Mesodermal cell (in vitro differentiated cells): ENCODE measurements around the gene RBM34.

Experiments
- H3K27ac ChIP-seq: 2 replicates; pipeline ENCODE4 v1.7.0; 2013; ENCODE audit warnings: mild to moderate bottlenecking, low read depth, low read length, moderate library complexity; ENCODE audit not compliant: severe bottlenecking
- H3K36me3 ChIP-seq: 2 replicates; pipeline ENCODE4 v1.7.1; 2013; ENCODE audit warnings: mild to moderate bottlenecking, low read length, moderate library complexity; ENCODE audit not compliant: control insufficient read depth, insufficient read depth
- H3K4me1 ChIP-seq: one replicate; pipeline ENCODE4 v1.7.1; 2013; ENCODE audit warnings: mild to moderate bottlenecking, low read length; ENCODE audit not compliant: insufficient read depth, control insufficient read depth, poor library complexity, severe bottlenecking
- H3K4me3 ChIP-seq: 2 replicates; pipeline ENCODE4 v1.7.0; 2013; ENCODE audit warnings: low read length, control low read depth, mild to moderate bottlenecking; ENCODE audit not compliant: insufficient read depth, poor library complexity, severe bottlenecking; ENCODE audit errors: extremely low read depth
- H3K9me3 ChIP-seq: 2 replicates; pipeline ENCODE4 v1.7.1; 2013; ENCODE audit warnings: mild to moderate bottlenecking, low read length, moderate library complexity; ENCODE audit not compliant: control insufficient read depth
- WGBS, 2 experiments: methylation state at CpG; one replicate each; pipeline ENCODE4 v1.1.5; 2013; ENCODE audit warnings: missing lambda C conversion rate in 2 of 2; ENCODE audit not compliant: insufficient coverage in 2 of 2; 5-methylcytosine and 5-hydroxymethylcytosine counted together

Gene RBM34

DNA sequence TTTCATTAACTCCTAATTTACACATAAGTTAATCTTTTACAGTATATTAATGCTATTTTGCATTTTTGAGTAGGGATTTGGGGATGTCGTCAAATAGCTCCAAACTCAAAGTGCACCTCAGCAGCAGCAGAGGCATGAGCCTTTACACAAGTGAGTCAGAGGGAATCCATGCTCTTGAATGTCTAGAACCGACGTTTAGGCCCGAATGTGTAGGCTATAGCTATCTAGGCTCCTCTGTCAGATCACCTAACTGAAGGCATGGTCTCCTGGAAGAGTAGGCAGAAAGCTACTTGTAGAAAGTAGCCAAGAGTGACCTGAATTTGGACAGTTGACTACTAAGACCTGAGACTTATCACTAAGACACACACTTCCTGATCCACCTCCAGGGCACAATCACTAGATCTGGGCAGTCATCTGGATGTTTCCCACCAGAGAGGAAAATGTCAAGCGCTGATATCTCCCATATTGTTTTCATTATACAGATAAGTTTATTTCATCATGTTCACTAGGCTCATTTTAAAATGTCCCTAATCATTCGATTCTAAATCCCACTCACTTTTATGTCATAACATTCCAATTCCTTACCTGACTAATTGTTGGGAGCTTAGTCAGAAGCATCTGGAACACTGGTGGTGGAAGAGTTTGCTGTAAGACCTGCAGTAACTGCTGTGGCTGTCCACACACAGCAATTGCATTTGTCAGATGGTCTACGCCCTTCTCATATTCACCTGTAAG lies 47.7 kb downstream of the RBM34 start:
- Histone ChIP-seq H3K4me1 (no peaks in the 10 kb centered on the region), H3K36me3 (peaks cover 89% of the 10 kb centered on the region), H3K27ac (no peak overlapping the region), H3K4me3 (no peak overlapping the region), H3K9me3 (no peaks in the 10 kb centered on the region)
- WGBS, 2 experiments = 94 to 100% methylated on average over 3 to 6 of the region's 7 CpGs

DNA sequence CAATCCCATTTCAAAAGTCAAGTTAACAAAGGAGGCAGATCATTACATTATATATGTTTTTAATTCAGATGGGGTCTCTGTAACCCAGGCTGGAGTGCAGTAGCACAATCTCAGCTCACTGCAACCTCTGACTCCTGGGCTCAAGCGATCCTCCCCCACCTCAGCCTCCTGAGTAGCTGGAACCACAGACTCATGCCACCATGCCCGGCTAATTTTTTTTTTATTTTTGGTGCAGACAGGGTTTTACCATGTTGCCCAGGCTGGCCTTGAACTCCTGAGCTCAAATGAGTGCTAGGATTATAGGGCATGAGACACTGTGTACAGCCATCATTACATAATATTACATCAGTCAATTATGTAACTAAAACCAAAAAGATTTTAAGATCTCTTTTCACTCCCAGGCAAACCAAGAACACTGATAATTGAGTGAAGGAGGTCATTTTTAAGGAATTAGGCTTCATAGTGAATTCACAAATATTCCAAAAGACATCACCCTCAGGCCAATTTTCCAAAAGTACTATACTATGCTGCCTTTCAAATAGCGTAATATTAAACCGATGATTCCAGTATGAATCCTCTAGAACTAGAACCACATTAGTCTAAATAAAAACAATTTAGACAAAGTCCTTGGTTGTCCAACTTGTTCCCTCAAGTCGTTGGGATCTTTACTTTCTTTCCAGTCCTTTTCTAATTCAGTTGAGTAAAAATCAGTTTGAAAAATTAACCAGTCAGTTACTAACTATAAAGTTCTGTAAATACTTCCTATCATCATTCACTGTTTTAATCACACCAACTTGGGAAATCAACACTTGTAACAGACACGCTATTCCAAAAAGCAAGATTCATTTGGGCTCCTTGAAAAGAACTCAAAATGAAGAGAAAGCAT lies 48.5 kb downstream of the RBM34 start:
- Histone ChIP-seq H3K9me3 (no peaks in the 10 kb centered on the region), H3K4me1 (no peaks in the 10 kb centered on the region), H3K4me3 (no peak overlapping the region), H3K36me3 (peaks cover 88% of the 10 kb centered on the region), H3K27ac (no peak overlapping the region)
- 92 to 98% methylated on average over 3 to 5 of the region's 6 CpGs for WGBS, 2 experiments

DNA sequence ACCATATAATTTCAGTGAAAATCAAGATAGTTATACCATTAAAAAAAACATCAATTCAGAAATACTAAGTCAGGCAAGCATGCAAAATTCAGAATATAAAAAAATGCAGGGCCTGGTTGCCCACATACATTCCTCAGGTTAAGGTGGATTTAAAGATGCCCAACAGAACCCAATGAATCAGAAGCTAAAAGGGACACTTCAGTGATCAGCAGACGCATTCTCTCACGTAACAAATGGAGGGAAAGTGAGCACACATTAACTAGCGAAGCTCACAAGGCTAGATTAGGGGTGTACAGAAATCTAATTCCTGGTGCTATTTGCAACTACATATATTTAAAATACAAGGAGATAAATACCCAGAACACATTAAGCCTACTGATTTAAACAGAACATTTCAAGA lies 49.9 kb downstream of the RBM34 start:
- 94% methylated on average over 2 of the region's 3 CpGs; no CpG with 5 or more reads in 1 of the 2 experiments for WGBS, 2 experiments
- no peak overlapping the region for H3K4me3 ChIP-seq
- no peaks in the 10 kb centered on the region for H3K4me1 ChIP-seq
- H3K36me3 ChIP-seq = peaks cover 88% of the 10 kb centered on the region
- H3K27ac ChIP-seq = no peak overlapping the region
- no peaks in the 10 kb centered on the region for H3K9me3 ChIP-seq

DNA sequence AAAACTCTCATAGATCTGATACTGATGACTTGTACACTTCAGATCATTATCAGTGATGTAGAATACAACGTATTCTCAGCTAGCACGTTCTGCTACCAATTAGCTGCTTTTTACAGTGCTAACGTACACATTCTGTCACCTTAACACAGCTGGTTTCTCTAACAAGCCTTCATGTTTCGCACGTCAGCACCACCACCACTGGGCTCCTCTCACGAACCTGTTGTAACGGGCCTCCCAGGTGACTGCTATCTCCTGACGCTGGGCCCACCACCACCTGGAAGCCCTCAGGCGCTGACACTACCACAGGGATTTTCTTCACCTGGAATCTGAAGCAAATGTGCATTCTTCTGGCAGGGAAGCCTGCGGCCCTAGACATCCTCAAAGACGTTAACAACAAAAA lies 52.2 kb downstream of the RBM34 start:
- Histone ChIP-seq H3K4me3 (no peak overlapping the region), H3K27ac (no peak overlapping the region), H3K36me3 (peaks cover 71% of the 10 kb centered on the region), H3K9me3 (no peaks in the 10 kb centered on the region), H3K4me1 (no peaks in the 10 kb centered on the region)
- 94 to 96% methylated on average over 11 of the region's 11 CpGs for WGBS, 2 experiments

DNA sequence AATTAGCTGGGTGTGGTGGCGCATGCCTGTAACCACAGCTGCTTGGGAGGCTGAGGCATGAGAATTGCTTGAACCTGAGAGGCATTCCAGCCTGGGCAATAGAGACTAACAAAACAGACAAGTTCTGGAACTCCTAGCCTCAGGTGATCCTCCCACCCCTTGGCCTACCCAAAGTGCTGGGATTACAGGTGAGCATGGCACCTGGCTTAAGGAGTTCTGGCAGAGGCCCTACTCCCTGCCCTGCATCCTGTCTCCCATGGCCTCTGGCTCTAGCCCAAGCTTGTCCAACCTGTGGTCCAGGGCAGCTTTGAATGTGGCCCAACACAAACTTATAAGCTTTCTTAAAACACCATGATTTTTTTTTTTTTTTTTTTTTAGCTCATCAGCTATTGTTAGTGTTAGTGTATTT lies 52.9 kb downstream of the RBM34 start:
- WGBS, 2 experiments = 88 to 100% methylated on average over 1 of the region's 1 CpG
- no peaks in the 10 kb centered on the region for H3K9me3 ChIP-seq
- H3K4me1 ChIP-seq = no peaks in the 10 kb centered on the region
- no peak overlapping the region for H3K4me3 ChIP-seq
- no peak overlapping the region for H3K27ac ChIP-seq
- H3K36me3 ChIP-seq = peaks cover 67% of the 10 kb centered on the region

DNA sequence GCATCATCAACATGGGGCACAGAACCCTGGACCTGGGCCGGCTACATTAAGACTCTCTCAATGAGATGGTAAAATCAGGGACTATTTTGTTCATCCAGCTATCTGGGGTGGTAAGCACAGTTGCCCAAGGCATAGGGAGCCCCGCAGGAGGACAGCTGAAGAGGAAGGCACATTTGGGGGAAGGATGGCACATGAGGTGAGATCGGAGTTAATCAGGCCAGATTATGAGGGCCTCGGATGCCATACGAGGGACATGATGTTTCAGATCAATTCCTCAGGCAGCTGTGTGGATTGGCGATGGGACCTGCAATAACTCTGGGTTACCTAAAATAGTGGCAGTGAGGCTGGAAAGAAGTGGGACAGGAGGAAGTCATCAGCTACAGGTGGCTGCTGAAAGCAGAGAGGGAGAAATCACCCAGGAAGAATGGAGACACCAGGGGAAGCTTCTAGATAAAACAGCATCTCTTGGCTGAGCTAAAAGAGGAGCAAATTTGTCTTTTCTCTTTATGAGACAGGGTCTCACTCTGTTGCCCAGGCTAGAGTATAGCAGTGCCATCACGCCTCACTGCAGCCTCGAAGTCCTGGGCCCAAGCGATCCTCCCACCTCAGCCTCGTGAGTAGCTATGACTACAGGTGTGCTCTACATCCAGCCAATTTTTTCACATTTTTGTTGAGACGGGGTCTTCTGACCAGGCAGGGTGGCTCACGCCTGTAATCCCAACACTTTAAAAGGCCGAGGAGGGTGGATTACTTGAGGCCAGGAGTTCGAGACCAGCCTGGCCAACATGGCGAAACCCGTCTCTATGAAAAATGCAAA lies 53.5 kb downstream of the RBM34 start:
- H3K4me1 ChIP-seq = no peaks in the 10 kb centered on the region
- no peak overlapping the region for H3K4me3 ChIP-seq
- WGBS, 2 experiments = 93 to 96% methylated on average over 16 of the region's 16 CpGs
- no peak overlapping the region for H3K27ac ChIP-seq
- no peaks in the 10 kb centered on the region for H3K9me3 ChIP-seq
- peaks cover 61% of the 10 kb centered on the region for H3K36me3 ChIP-seq

DNA sequence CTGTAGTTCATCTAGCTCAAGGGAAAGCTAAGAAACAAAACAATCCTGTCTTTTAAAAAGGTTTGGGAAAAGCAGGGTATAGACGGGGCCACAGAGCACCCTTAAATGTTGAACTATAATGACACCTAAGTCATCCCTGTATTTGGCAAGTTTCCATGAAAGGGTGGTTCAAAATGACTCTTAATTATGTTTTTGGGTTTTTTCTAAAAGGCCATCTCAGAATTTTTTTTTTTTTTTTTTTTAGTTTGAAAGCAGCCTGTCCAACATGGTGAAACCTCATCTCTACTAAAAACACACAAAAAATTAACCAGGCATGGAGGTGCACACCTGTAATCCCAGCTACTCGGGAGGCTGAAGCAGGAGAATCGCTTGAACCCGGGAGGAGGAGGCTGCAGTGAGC lies 54.6 kb downstream of the RBM34 start:
- Histone ChIP-seq H3K36me3 (peaks cover 55% of the 10 kb centered on the region), H3K4me3 (no peak overlapping the region), H3K9me3 (no peaks in the 10 kb centered on the region), H3K4me1 (no peaks in the 10 kb centered on the region), H3K27ac (no peak overlapping the region)
- WGBS, 2 experiments = 100% methylated on average over 2 of the region's 4 CpGs; no CpG with 5 or more reads in 1 of the 2 experiments

DNA sequence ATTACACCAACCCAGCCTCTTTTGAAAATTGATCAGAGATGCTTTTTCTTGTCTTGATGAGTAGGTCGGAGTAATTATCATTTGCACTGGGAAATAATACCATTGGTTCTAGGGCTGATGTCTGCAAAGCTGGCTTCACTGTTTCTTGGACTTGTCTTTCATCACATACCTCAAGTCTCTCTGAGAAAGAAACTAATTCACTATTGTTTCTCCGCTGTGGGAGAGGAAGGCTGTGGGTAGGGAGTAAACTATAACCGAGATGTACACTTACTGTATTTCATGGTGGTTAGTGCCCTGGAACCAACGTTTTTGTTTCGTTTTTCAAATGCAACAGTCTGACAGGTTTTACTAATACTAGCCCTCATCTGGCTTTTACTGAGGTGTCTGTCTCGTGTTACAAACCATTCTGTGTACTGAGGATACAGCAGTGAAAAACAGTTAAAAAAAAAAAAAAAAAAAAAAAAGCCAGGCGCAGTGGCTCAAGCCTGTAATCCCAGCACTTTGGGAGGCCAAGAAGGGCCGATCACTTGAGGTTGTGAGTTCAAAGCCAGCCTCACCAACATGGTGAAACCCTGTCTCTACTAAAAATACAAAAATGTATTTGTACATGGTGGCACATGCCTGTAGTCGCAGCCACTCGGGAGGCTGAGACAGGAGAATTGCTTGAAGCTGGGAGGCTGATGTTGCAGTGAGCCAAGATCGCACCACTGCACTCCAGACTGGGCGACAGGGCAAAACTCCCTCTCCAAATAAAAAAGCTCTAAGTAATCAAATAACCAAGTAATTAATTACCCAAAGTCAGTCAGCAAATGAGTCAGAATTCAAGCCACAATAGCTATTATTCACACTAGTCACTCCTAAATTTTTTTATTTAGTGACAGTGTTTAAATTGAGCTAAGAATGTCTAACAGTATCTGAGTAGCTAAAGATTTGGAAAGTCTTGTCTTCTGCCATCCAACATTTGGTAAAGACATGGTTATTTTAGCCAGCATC lies 55.7 kb downstream of the RBM34 start:
- Histone ChIP-seq H3K36me3 (peaks cover 44% of the 10 kb centered on the region), H3K27ac (peak overlapping the region; percentile 8), H3K4me1 (no peaks in the 10 kb centered on the region), H3K9me3 (no peaks in the 10 kb centered on the region), H3K4me3 (no peak overlapping the region)
- whole genome bisulfite sequencing, 2 experiments = 81% methylated on average over 5 of the region's 12 CpGs

DNA sequence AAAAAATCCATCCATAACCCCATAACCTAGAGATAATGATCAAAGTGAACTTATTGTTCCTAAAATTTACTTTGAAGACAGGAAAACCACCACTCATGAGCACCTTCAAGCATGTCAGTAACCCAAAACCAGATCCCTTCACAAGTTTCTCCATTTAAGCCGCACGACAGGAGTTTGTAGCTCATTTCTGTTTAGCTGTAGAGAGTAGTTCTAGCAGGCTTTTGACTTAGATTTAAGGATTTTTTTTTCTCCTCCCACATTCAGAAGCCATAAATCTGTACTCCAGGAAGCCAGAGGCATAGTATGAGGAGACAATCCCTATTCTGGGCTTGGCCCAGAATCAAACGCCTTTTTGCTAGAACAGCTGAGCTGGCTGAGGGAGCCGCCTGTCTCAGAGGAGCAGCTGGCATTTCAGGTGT lies 58.0 kb downstream of the RBM34 start:
- H3K27ac ChIP-seq = no peak overlapping the region
- WGBS, 2 experiments = 88 to 100% methylated on average over 1 of the region's 4 CpGs

DNA sequence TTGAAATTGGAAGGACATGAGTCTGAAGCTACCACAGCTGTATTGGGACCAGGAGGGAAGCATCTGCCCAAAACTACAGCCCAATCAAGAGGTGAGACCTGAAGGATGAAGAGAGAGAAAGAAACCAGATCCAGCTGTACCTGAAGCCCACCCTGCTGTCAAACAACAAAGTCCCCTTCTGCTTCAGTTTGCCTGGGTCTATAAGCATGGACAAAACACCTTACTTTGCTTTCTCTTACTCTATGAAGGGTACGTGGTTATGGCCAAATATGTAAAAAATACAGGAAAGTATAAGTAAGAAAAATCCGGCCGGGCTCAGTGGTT lies 58.8 kb downstream of the RBM34 start:
- no peaks in the 10 kb centered on the region for H3K9me3 ChIP-seq
- 86 to 100% methylated on average over 2 of the region's 3 CpGs for WGBS, 2 experiments

More for the DNA sequence above, 58.0 kb downstream of the RBM34 start:
- peaks cover 20% of the 10 kb centered on the region for H3K36me3 ChIP-seq
- H3K9me3 ChIP-seq = no peaks in the 10 kb centered on the region
- no peak overlapping the region for H3K4me3 ChIP-seq
- no peaks in the 10 kb centered on the region for H3K4me1 ChIP-seq

More for the DNA sequence above, 58.8 kb downstream of the RBM34 start:
- Histone ChIP-seq H3K4me3 (no peak overlapping the region), H3K4me1 (no peaks in the 10 kb centered on the region), H3K36me3 (peaks cover 14% of the 10 kb centered on the region), H3K27ac (no peak overlapping the region)
